K562 (cell line): Measurements from ENCODE around the gene TXNIP. TPM values are rescaled to one million over a fixed set of nuclear protein-coding genes. Genes with fewer than 3 reads are reported as not detected.
A peak's percentile ranks its signal among the peaks of the same experiment; 100 is the strongest.

Experiments
- CREM ChIP-seq: IDR thresholded peaks from 2 replicates; pipeline ENCODE4 v1.6.1; 2014; ENCODE audit warnings: antibody characterized with exemption, low read depth
- KLF1 ChIP-seq: fragments of 450-650 bp; IDR thresholded peaks from 2 replicates; pipeline ENCODE4 v1.6.1; 2016; ENCODE audit warnings: missing genetic modification characterization, missing compliant biosample characterization
- MAZ ChIP-seq, 2 experiments: fragments of 450-650 bp in 1 of 2; sonication (generic) in 1 of 2; formaldehyde crosslinking; IDR thresholded peaks in 1 of 2; conservative IDR thresholded peaks in 1 of 2; 2 replicates each; pipeline versions ENCODE4 v1.4.0 to v1.5.0; 2020; ENCODE audit warnings: mild to moderate bottlenecking in 1 of 2, missing genetic modification reagents in 1 of 2
- NCOR1 ChIP-seq: fragments of 450-650 bp; IDR thresholded peaks from 2 replicates; pipeline ENCODE4 v1.6.1; 2016; ENCODE audit warnings: mild to moderate bottlenecking, moderate library complexity
- NKRF ChIP-seq: fragments of 450-650 bp; IDR thresholded peaks from 2 replicates; pipeline ENCODE4 v1.6.1; 2016; ENCODE audit warnings: borderline replicate concordance
- ZBTB34 ChIP-seq: fragments of 250-450 bp; sonication (Bioruptor Pico); IDR thresholded peaks from 2 replicates; pipeline ENCODE4 v1.8.0; 2021; ENCODE audit warnings: mild to moderate bottlenecking, moderate library complexity
- ZNF140 ChIP-seq: fragments of 250-450 bp; sonication (Bioruptor Pico); IDR thresholded peaks from 2 replicates; pipeline ENCODE4 v1.8.0; 2021; ENCODE audit warnings: moderate library complexity, mild to moderate bottlenecking, inconsistent platforms
- polyA plus RNA-seq, 8 experiments: library from polyadenylated mRNA; depleted of rRNA in 4 of 8; stranded (reverse) in 5 of 8; unstranded in 3 of 8; fragments of >200 nt; fragmentation: Nextera tagmentation in 2 of 8; fragmentation: Illumina TruSeq in 1 of 8; extraction: Ambion mirVana in 2 of 8; extraction: Trizol in 1 of 8; gene quantifications; 2 replicates each; pipeline versions ENCODE4 v1.2.1 to v1.2.3, GENCODE V29; 2011 to 2014; ENCODE audit warnings: inconsistent platforms in 1 of 8, missing spikeins in 1 of 8
- total RNA-seq, 7 experiments: library from RNA; depleted of rRNA in 6 of 7; stranded (reverse); fragments of >200 nt in 6 of 7; fragmentation: Illumina TruSeq in 2 of 7; extraction: Trizol in 2 of 7; gene quantifications; 2 replicates each; pipeline versions ENCODE4 v1.2.1 to v1.2.3, GENCODE V29; 2011 to 2021; ENCODE audit warnings: low replicate concordance in 1 of 7
- TF ChIP-seq, protein P1 (sequence below): fragments of 200-600 bp; sonication (generic); IDR thresholded peaks from one replicate; pipeline ENCODE4 v1.6.1; 2012; ENCODE audit warnings: mild to moderate bottlenecking, low read depth, low read length, inconsistent platforms
- TF ChIP-seq, protein P2 (sequence below): sonication (generic); formaldehyde crosslinking; IDR thresholded peaks from 2 replicates; pipeline ENCODE4 v1.8.0; 2022; ENCODE audit warnings: missing genetic modification reagents, mild to moderate bottlenecking, borderline replicate concordance

TXNIP gene
- total and polyA plus RNA-seq, 9 of the 15 experiments (the other 6 are each of a cell fraction or from before 2014, with no cell fraction given), result 120 to 499 (median 257) TPM

- TF ChIP-seq, protein P1, sequence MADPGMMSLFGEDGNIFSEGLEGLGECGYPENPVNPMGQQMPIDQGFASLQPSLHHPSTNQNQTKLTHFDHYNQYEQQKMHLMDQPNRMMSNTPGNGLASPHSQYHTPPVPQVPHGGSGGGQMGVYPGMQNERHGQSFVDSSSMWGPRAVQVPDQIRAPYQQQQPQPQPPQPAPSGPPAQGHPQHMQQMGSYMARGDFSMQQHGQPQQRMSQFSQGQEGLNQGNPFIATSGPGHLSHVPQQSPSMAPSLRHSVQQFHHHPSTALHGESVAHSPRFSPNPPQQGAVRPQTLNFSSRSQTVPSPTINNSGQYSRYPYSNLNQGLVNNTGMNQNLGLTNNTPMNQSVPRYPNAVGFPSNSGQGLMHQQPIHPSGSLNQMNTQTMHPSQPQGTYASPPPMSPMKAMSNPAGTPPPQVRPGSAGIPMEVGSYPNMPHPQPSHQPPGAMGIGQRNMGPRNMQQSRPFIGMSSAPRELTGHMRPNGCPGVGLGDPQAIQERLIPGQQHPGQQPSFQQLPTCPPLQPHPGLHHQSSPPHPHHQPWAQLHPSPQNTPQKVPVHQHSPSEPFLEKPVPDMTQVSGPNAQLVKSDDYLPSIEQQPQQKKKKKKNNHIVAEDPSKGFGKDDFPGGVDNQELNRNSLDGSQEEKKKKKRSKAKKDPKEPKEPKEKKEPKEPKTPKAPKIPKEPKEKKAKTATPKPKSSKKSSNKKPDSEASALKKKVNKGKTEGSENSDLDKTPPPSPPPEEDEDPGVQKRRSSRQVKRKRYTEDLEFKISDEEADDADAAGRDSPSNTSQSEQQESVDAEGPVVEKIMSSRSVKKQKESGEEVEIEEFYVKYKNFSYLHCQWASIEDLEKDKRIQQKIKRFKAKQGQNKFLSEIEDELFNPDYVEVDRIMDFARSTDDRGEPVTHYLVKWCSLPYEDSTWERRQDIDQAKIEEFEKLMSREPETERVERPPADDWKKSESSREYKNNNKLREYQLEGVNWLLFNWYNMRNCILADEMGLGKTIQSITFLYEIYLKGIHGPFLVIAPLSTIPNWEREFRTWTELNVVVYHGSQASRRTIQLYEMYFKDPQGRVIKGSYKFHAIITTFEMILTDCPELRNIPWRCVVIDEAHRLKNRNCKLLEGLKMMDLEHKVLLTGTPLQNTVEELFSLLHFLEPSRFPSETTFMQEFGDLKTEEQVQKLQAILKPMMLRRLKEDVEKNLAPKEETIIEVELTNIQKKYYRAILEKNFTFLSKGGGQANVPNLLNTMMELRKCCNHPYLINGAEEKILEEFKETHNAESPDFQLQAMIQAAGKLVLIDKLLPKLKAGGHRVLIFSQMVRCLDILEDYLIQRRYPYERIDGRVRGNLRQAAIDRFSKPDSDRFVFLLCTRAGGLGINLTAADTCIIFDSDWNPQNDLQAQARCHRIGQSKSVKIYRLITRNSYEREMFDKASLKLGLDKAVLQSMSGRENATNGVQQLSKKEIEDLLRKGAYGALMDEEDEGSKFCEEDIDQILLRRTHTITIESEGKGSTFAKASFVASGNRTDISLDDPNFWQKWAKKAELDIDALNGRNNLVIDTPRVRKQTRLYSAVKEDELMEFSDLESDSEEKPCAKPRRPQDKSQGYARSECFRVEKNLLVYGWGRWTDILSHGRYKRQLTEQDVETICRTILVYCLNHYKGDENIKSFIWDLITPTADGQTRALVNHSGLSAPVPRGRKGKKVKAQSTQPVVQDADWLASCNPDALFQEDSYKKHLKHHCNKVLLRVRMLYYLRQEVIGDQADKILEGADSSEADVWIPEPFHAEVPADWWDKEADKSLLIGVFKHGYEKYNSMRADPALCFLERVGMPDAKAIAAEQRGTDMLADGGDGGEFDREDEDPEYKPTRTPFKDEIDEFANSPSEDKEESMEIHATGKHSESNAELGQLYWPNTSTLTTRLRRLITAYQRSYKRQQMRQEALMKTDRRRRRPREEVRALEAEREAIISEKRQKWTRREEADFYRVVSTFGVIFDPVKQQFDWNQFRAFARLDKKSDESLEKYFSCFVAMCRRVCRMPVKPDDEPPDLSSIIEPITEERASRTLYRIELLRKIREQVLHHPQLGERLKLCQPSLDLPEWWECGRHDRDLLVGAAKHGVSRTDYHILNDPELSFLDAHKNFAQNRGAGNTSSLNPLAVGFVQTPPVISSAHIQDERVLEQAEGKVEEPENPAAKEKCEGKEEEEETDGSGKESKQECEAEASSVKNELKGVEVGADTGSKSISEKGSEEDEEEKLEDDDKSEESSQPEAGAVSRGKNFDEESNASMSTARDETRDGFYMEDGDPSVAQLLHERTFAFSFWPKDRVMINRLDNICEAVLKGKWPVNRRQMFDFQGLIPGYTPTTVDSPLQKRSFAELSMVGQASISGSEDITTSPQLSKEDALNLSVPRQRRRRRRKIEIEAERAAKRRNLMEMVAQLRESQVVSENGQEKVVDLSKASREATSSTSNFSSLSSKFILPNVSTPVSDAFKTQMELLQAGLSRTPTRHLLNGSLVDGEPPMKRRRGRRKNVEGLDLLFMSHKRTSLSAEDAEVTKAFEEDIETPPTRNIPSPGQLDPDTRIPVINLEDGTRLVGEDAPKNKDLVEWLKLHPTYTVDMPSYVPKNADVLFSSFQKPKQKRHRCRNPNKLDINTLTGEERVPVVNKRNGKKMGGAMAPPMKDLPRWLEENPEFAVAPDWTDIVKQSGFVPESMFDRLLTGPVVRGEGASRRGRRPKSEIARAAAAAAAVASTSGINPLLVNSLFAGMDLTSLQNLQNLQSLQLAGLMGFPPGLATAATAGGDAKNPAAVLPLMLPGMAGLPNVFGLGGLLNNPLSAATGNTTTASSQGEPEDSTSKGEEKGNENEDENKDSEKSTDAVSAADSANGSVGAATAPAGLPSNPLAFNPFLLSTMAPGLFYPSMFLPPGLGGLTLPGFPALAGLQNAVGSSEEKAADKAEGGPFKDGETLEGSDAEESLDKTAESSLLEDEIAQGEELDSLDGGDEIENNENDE, result no peak
- no peak for TF ChIP-seq ZBTB34 (CRISPR knock-in tag)
- TF ChIP-seq ZNF140 (CRISPR knock-in tag), result peak; percentile 100
- peak; percentile 92 for TF ChIP-seq NCOR1
- peak; percentile 95 to 99 for TF ChIP-seq MAZ (CRISPR knock-in tag; conservative IDR thresholded peaks at IDR 0.05 in 1 of 2, IDR thresholded peaks at IDR 0.05 in 1 of 2)
- TF ChIP-seq, protein P2, sequence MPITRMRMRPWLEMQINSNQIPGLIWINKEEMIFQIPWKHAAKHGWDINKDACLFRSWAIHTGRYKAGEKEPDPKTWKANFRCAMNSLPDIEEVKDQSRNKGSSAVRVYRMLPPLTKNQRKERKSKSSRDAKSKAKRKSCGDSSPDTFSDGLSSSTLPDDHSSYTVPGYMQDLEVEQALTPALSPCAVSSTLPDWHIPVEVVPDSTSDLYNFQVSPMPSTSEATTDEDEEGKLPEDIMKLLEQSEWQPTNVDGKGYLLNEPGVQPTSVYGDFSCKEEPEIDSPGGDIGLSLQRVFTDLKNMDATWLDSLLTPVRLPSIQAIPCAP (CRISPR knock-in tag), result no peak
- no peak for TF ChIP-seq NKRF
- peak; percentile 72 for TF ChIP-seq CREM
- no peak for TF ChIP-seq KLF1 (tag)
Measured at GRCh38 chr1:145996433-145997015, at the start of gene TXNIP (continued).
